ENCODE data around the gene SERP2. TPM values are rescaled to one million over a fixed set of nuclear protein-coding genes. Genes with fewer than 3 reads are reported as not detected.

Gene SERP2
- polyA plus RNA-seq, 2 of the 4 experiments (the other 2 are of a cell fraction): not detected

DNA sequence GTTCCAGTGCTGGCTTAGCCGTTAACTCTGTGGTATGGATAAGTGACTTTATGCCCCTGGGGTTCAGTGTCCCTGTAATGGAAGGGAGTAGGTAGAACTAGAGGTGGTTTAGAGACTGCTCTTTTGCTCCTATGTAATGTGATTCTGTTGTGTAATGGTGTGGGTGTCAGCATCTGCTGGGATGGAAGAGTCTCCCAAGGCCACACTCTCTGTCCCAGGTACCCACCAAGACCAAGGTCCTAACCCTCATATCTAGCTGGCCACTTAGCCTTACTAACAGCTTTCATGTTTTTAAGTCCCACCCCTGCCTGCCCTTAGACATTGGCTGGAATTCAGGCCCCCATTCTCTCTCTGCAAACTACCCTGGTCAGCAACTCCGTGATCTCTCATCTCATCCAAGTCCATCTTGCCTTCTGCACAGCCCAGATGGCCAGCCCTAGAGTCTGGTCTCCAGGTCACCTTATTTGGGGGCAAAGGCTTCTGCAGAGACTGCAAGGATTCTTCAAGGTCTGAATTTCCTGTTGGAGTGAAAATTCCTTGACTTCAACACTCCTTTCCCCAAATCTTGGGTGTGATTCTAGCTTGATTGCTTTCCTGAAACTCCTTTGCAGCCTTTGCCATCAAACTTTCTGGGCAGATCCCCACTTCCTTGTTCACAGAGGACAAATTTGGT lies 48.4 kb downstream of the SERP2 start (continued):
- TF ChIP-seq, protein P1, sequence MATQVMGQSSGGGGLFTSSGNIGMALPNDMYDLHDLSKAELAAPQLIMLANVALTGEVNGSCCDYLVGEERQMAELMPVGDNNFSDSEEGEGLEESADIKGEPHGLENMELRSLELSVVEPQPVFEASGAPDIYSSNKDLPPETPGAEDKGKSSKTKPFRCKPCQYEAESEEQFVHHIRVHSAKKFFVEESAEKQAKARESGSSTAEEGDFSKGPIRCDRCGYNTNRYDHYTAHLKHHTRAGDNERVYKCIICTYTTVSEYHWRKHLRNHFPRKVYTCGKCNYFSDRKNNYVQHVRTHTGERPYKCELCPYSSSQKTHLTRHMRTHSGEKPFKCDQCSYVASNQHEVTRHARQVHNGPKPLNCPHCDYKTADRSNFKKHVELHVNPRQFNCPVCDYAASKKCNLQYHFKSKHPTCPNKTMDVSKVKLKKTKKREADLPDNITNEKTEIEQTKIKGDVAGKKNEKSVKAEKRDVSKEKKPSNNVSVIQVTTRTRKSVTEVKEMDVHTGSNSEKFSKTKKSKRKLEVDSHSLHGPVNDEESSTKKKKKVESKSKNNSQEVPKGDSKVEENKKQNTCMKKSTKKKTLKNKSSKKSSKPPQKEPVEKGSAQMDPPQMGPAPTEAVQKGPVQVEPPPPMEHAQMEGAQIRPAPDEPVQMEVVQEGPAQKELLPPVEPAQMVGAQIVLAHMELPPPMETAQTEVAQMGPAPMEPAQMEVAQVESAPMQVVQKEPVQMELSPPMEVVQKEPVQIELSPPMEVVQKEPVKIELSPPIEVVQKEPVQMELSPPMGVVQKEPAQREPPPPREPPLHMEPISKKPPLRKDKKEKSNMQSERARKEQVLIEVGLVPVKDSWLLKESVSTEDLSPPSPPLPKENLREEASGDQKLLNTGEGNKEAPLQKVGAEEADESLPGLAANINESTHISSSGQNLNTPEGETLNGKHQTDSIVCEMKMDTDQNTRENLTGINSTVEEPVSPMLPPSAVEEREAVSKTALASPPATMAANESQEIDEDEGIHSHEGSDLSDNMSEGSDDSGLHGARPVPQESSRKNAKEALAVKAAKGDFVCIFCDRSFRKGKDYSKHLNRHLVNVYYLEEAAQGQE (IDR thresholded peaks at IDR 0.05): no peak
- TF ChIP-seq PHF8 (IDR thresholded peaks at IDR 0.05; ENCODE audit: borderline replicate concordance, low read depth) (no peak), HEYL (CRISPR knock-in tag; IDR thresholded peaks at IDR 0.05) (no peak)

DNA sequence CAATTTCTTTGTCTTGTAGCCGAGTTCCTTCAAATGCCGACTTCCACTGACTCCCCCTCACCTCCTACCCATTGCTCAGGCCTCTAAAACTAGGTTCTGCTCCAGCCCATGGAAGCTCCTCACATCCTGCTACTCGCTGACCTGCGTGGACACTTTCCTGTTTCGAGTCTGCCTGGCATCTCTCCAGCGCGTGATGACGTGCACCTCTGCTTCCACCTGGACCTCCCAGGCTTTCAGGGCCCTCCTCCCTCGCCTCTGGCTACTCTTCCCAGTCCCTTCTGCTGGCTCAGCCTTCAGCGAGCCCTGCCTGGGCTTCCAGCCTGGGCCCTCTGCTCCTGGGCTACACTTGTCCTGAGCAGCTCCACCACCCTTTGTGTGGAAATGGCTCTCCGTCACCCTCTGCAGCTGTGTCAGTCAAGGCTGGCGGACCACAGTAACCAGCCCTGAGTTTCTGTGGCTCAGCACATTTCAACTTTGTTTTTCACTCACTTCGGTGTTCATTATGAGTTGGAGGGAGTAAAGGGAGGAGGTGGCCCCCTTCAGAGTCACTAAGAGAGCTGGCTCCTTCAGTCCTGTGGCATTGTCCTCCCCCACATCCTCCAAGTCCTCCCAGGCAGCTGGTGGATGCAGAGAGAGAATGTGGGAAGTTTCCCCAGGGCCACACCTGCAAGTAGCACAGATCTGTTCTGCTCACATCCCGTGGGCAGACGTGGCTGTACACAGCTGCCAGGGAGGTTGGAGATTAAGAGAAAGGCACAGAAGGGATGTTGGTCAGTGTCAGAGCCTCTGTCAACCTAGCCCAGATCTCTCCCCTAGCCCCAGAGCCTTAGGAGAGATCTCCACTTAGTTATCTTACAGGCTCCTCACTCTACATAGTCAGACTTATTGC lies 49.4 kb downstream of the SERP2 start:
- FAIRE-seq (no peak), DNase-seq (ENCODE audit: low read depth in 1 of 2, low spot score in 1 of 2) (no peak), ATAC-seq (no peak)
- H3K4me1 ChIP-seq: no peaks in the 10 kb centered on the region
- TF ChIP-seq FOXS1 (CRISPR knock-in tag; IDR thresholded peaks at IDR 0.05) (no peak), SMC3 (IDR thresholded peaks at IDR 0.05) (no peak), JUN (IDR thresholded peaks at IDR 0.05) (no peak), CBX2 (IDR thresholded peaks at IDR 0.05; ENCODE audit: borderline replicate concordance, low read depth) (no peak), NPAS2 (CRISPR knock-in tag; IDR thresholded peaks at IDR 0.05; ENCODE audit: borderline replicate concordance) (no peak), ZSCAN20 (CRISPR knock-in tag; IDR thresholded peaks at IDR 0.05) (no peak), GATA3 (IDR thresholded peaks at IDR 0.05; ENCODE audit: borderline replicate concordance) (no peak), TFCP2L1 (CRISPR knock-in tag; IDR thresholded peaks at IDR 0.05) (no peak), CHD2 (IDR thresholded peaks at IDR 0.05; ENCODE audit: low read length, partially characterized antibody) (no peak), HOXA7 (CRISPR knock-in tag; IDR thresholded peaks at IDR 0.05) (no peak)
- TF ChIP-seq, protein P2, sequence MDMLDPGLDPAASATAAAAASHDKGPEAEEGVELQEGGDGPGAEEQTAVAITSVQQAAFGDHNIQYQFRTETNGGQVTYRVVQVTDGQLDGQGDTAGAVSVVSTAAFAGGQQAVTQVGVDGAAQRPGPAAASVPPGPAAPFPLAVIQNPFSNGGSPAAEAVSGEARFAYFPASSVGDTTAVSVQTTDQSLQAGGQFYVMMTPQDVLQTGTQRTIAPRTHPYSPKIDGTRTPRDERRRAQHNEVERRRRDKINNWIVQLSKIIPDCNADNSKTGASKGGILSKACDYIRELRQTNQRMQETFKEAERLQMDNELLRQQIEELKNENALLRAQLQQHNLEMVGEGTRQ (IDR thresholded peaks at IDR 0.05): no peak
- TF ChIP-seq, protein P3, sequence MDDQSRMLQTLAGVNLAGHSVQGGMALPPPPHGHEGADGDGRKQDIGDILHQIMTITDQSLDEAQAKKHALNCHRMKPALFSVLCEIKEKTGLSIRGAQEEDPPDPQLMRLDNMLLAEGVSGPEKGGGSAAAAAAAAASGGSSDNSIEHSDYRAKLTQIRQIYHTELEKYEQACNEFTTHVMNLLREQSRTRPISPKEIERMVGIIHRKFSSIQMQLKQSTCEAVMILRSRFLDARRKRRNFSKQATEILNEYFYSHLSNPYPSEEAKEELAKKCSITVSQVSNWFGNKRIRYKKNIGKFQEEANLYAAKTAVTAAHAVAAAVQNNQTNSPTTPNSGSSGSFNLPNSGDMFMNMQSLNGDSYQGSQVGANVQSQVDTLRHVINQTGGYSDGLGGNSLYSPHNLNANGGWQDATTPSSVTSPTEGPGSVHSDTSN (IDR thresholded peaks at IDR 0.05): no peak
- H3K4me2 ChIP-seq: no peak overlapping the region
- POLR2A ChIA-PET: no interaction called here
- WGBS (ENCODE audit: missing lambda C conversion rate): 89% methylated on average over 12 of the region's 15 CpGs
- peaks cover 7% of the 10 kb centered on the region for H3K9me3 ChIP-seq
- H3K4me3 ChIP-seq: no peak overlapping the region
- H3K27ac ChIP-seq: no peak overlapping the region; a peak in 1 of 6 replicates
- CTCF ChIA-PET: interaction anchor here (0.6 to 0.8 kb wide), 2 partner anchors 483 to 515 kb away, joined by 3 to 5 read pairs; no protein-coding TSS in a partner anchor

DNA sequence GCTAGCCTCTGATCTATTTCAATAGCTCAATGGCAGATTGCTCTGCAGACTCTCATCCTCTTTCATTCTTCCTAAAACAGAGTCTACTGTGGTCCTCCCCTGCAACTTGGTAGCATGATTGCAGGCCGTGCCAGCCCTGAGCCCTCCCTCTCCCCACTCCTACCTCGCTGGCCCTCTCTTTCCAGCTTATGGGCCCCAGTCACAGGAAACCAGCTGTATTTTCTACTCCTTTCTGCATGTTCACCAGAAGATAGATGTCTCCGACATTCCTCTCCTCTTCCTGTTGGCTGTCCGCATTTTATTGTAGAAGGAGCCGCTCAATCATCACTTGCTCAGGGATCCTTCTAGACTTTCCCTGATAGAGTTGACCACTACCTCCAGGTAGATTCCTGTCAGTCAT lies 50.2 kb downstream of the SERP2 start:
- TF ChIP-seq ESRRA (IDR thresholded peaks at IDR 0.05; ENCODE audit: borderline replicate concordance, low read length): no peak
- no peak for TF ChIP-seq EHF (CRISPR knock-in tag; IDR thresholded peaks at IDR 0.05)
- TF ChIP-seq, protein P2 (IDR thresholded peaks at IDR 0.05): no peak
- TF ChIP-seq, protein P4, sequence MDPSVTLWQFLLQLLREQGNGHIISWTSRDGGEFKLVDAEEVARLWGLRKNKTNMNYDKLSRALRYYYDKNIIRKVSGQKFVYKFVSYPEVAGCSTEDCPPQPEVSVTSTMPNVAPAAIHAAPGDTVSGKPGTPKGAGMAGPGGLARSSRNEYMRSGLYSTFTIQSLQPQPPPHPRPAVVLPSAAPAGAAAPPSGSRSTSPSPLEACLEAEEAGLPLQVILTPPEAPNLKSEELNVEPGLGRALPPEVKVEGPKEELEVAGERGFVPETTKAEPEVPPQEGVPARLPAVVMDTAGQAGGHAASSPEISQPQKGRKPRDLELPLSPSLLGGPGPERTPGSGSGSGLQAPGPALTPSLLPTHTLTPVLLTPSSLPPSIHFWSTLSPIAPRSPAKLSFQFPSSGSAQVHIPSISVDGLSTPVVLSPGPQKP (IDR thresholded peaks at IDR 0.05; ENCODE audit: low read depth, low read length): no peak
- no peak for TF ChIP-seq RNF2 (IDR thresholded peaks at IDR 0.05; ENCODE audit: borderline replicate concordance, low read depth)
- TF ChIP-seq KDM1A (IDR thresholded peaks at IDR 0.05; ENCODE audit: low read depth): no peak
- no peak for TF ChIP-seq RFX5 (IDR thresholded peaks at IDR 0.05)
- TF ChIP-seq JUN (IDR thresholded peaks at IDR 0.05): no peak
- TF ChIP-seq EHMT2 (IDR thresholded peaks at IDR 0.05; ENCODE audit: low read depth): no peak
- H3K4me3 ChIP-seq: no peak overlapping the region
- FAIRE-seq (no peak), DNase-seq (ENCODE audit: low read depth in 1 of 2, low spot score in 1 of 2) (no peak), ATAC-seq (no peak)
- no peak overlapping the region; a peak in 1 of 6 replicates for H3K27ac ChIP-seq
- no peak overlapping the region for H3K4me2 ChIP-seq
- ChIA-PET CTCF (no interaction called here), POLR2A (no interaction called here)
- no peaks in the 10 kb centered on the region for H3K4me1 ChIP-seq
- peaks cover 8% of the 10 kb centered on the region for H3K9me3 ChIP-seq
- 93% methylated on average over 5 of the region's 5 CpGs for WGBS (ENCODE audit: missing lambda C conversion rate)

All from A549 (cell line).